Astrocyte of the hippocampus (primary cell): ENCODE data around the gene RARG.
"Not testable (repeated sequence)": the region's sequence is repeated elsewhere in the genome, so short reads cannot be mapped to it uniquely, and the experiment has no call there.

ENCODE experiments used
- DNase-seq: peaks from one replicate; pipeline ENCODE4 v3.0.0; 2011; ENCODE audit warnings: low read depth, low spot score

Gene RARG

DNA sequence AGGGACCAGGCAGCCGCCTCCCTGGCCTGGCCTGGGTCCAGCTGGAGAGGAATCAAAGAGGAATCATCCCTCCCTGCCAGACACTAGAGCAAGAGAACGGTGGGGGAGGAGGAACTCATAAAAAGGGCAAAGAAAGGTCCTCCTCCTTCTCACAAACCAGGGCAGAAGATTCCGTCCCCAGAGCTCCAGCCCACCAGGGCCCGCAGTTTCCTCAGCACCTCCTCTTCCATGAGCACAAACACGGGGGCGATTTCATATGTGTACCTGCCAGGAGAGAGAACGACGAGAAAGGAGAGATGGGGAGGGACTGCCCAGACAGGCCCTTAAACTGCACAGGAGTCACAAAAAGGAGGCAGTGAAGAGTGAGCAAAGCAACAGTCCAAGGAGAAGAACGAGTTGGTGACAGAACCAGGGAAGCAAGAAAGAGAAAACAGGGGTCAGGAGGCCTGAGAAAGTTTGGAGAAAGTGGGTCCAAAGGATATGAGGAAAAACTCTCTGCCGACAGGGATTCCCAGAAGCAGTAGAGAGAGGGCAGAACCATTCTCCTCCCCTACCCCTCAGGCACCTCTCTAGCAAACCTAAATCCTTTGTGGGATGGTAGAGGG lies 60.2 kb downstream of the RARG start:
- DNase-seq, result no peak

DNA sequence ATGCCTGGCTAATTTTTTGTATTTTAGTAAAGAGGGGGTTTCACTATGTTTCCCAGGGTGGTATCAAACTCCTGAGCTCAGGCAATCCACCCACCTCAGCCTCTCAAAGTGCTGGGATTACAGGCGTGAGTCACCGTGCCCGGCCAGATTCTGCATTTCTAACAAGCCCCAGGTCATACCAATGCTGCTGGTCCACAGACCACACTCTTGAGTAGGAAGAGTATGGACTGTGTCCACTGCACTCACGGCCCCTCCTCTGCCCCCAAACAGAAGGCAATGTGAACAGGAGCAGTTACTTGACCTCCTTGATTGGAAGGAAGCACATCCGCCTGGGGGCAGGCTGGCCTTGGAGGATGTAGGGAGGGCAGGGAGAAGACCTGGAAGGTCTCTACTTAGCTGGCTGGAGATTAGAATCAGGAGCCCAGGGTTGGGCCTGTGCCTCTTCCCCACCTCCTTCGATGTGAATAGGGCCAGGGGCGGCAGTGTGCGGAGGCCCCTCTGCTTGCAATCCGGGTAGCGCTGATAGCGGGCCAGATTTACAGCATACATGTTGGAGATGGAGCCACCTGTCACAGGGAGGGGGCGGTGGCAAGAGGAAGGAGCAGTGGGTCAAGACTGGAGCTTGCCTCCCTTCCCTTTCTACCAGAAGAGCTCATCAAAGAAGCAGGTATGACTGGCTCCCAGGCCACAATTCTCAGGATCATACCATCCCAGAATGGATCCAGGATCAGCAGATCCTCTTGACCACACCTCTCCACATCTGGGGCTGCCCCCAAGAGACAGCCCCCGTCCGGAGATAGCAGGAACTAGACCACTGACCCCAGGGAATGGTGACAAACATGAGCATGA lies 60.9 kb downstream of the RARG start:
- DNase-seq, result no peak

GRCh38 chr12:53170215-53170614 lies 61.8 kb downstream of the RARG start:
- DNase-seq, result no peak

DNA sequence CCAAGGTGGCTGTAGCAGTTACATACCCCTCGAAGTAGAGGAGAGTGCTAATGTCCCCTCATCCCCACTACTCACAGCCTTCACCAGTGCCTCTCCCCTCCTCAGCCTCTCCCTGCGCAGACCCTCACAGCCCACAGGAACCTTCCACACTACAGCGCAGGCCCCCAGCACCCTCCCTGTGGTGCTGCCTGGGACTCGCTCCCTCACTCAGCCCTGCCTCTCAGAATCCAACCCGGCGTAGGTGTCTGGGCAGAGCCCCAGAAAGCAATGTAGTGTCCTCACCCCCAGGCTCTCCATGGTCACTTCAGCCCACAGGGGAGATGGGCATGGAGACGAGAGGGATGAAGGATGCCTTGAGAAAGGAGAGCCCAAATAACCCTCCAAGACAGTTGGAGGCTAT lies 62.4 kb downstream of the RARG start:
- no peak for DNase-seq

- no peak for DNase-seq
Measured at GRCh38 chr12:53166837-53167236, 65.2 kb downstream of the RARG start.

GRCh38 chr12:53163008-53163407 lies 69.0 kb downstream of the RARG start:
- DNase-seq, result not testable (repeated sequence)

GRCh38 chr12:53161119-53161911 lies 70.7 kb downstream of the RARG start:
- no peak for DNase-seq

DNA sequence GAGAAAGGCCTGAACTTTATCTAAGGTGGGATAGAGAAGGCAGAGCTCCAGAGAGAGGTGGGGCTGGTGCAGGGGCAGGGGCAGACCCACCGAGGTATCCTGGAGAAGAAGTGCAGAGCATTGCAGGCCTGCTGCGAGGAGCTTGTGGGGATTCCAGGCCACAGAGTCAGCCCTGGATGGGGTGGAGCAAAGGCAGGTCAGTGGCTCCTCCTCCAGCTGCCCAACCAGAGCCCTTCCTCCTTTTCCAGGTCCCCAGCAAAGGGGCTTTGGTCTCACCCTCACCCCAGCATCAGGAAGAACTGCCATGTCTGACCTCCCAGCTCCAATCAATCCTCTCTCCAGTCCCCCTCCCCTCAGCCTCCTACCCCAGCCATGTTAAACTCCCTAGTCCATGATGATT lies 71.3 kb downstream of the RARG start:
- no peak for DNase-seq
